H1 (cell line): ENCODE data around the gene FAM83F. TPM values are rescaled to one million over a fixed set of nuclear protein-coding genes. Genes with fewer than 3 reads are reported as not detected.

Source experiments
- CTCF ChIA-PET: fragments of 300-600 bp; sonication (Branson Sonifier 250); formaldehyde crosslinking; loops from one replicate; lab custom pipeline; 2021; ENCODE audit not compliant: partially characterized antibody; lab: Charles Lee
- POLR2A ChIA-PET: fragments of 300-600 bp; sonication (Branson Sonifier 250); formaldehyde crosslinking; loops from one replicate; lab custom pipeline; 2021; ENCODE audit warnings: inconsistent platforms; ENCODE audit not compliant: partially characterized antibody; lab: Charles Lee
- DNase-seq, 2 experiments: peaks; one replicate each; pipeline versions ENCODE4 v3.0.0 to v3.0.0-alpha.2; 2010 to 2022; ENCODE audit warnings: low spot score in 2 of 2, low read depth in 1 of 2, mixed read lengths in 1 of 2
- FAIRE-seq: peaks from 2 replicates; lab custom pipeline; 2011; peaks lifted over from hg19 to GRCh38; lab: Jason Lieb, UNC
- H2AFZ ChIP-seq: 2 replicates; pipeline ENCODE4 v1.8.1; 2012; ENCODE audit warnings: low read length, inconsistent platforms
- H2AK5ac ChIP-seq: 2 replicates; pipeline ENCODE4 v1.6.1; 2013; ENCODE audit warnings: low read depth, low read length
- H2BK120ac ChIP-seq: replicated peaks from 2 replicates; pipeline ENCODE3; 2013; ENCODE audit warnings: low read depth, low read length, inconsistent platforms
- H2BK12ac ChIP-seq: 2 replicates; pipeline ENCODE4 v1.6.1; 2013; ENCODE audit warnings: low read depth, low read length
- H2BK15ac ChIP-seq: 2 replicates; pipeline ENCODE4 v1.6.1; 2013; ENCODE audit warnings: low read length
- H2BK20ac ChIP-seq: 2 replicates; pipeline ENCODE4 v1.6.1; 2013; ENCODE audit warnings: low read length
- H2BK5ac ChIP-seq: 2 replicates; pipeline ENCODE4 v1.6.1; 2013; ENCODE audit warnings: low read depth, low read length
- H3K14ac ChIP-seq: 2 replicates; pipeline ENCODE4 v1.6.1; 2013; ENCODE audit warnings: inconsistent platforms; ENCODE audit not compliant: insufficient read length
- H3K18ac ChIP-seq: 2 replicates; pipeline ENCODE4 v1.6.1; 2013; ENCODE audit warnings: low read length; ENCODE audit errors: extremely low read depth
- H3K23ac ChIP-seq: 2 replicates; pipeline ENCODE4 v1.6.1; 2013; ENCODE audit warnings: inconsistent platforms; ENCODE audit not compliant: insufficient read length
- H3K23me2 ChIP-seq: 2 replicates; pipeline ENCODE4 v1.6.1; 2013; ENCODE audit warnings: low read depth, low read length
- H3K27ac ChIP-seq: 2 replicates; pipeline ENCODE4 v1.6.1; 2011; ENCODE audit warnings: low read depth, low read length, inconsistent platforms
- H3K27me3 ChIP-seq, 4 experiments: replicated peaks in 1 of 4; 1 replicate in 1 of 4; 2 replicates in 3 of 4; pipeline versions ENCODE4 v1.6.1 to v1.8.1; 2011 to 2013; ENCODE audit warnings: low read length in 3 of 4, mild to moderate bottlenecking in 3 of 4, inconsistent platforms in 2 of 4, mixed read lengths in 2 of 4, moderate library complexity in 1 of 4; ENCODE audit not compliant: control insufficient read depth in 3 of 4, insufficient read depth in 3 of 4; ENCODE audit errors: extremely low read depth in 1 of 4
- H3K36me3 ChIP-seq, 4 experiments: 2 replicates each; pipeline versions ENCODE4 v1.6.1 to v1.8.1; 2011 to 2013; ENCODE audit warnings: mild to moderate bottlenecking in 4 of 4, low read length in 3 of 4, moderate library complexity in 2 of 4, control low read depth in 1 of 4, inconsistent platforms in 1 of 4; ENCODE audit not compliant: insufficient read depth in 4 of 4, control insufficient read depth in 2 of 4
- H3K4ac ChIP-seq: replicated peaks from 2 replicates; pipeline ENCODE3; 2013; ENCODE audit warnings: low read length, low read depth, mixed read lengths, inconsistent platforms; ENCODE audit not compliant: insufficient read length
- H3K4me1 ChIP-seq, 4 experiments: replicated peaks in 1 of 4; 1 replicate in 1 of 4; 2 replicates in 3 of 4; pipeline versions ENCODE4 v1.6.1 to v1.8.1; 2011 to 2013; ENCODE audit warnings: low read length in 3 of 4, inconsistent platforms in 2 of 4, mixed read lengths in 1 of 4; ENCODE audit not compliant: insufficient read depth in 4 of 4, control insufficient read depth in 3 of 4
- H3K4me2 ChIP-seq, 2 experiments: 2 replicates each; pipeline versions ENCODE4 v1.6.1 to v1.8.1; 2011 to 2013; ENCODE audit warnings: low read depth in 2 of 2, low read length in 2 of 2, control low read depth in 1 of 2, inconsistent platforms in 1 of 2, mild to moderate bottlenecking in 1 of 2; ENCODE audit not compliant: insufficient read depth in 1 of 2
- H3K4me3 ChIP-seq, 4 experiments: fragments of 200-600, 300-600 bp in 1 of 4; sonication (generic), shearing (Covaris generic), sonication (Bioruptor Twin) in 1 of 4; 2 replicates each; pipeline versions ENCODE4 v1.5.1 to v1.8.1; 2011 to 2016; ENCODE audit warnings: low read length in 4 of 4, low read depth in 3 of 4, control low read depth in 2 of 4, inconsistent platforms in 2 of 4, mild to moderate bottlenecking in 2 of 4, mixed read lengths in 1 of 4, moderate library complexity in 1 of 4; ENCODE audit not compliant: insufficient read depth in 2 of 4; ENCODE audit errors: extremely low read depth in 1 of 4
- H3K56ac ChIP-seq: replicated peaks from 2 replicates; pipeline ENCODE3; 2013; ENCODE audit warnings: low read depth, mild to moderate bottlenecking, mixed read lengths, low read length, inconsistent platforms; ENCODE audit not compliant: insufficient read length
- H3K79me1 ChIP-seq: 2 replicates; pipeline ENCODE4 v1.6.1; 2013; ENCODE audit warnings: low read depth, low read length, control low read depth
- H3K79me2 ChIP-seq, 2 experiments: 2 replicates each; pipeline versions ENCODE4 v1.6.1 to v1.8.1; 2012 to 2013; ENCODE audit warnings: low read length in 2 of 2, mild to moderate bottlenecking in 2 of 2, inconsistent platforms in 1 of 2; ENCODE audit not compliant: insufficient read depth in 2 of 2, control insufficient read depth in 1 of 2
- H3K9ac ChIP-seq, 4 experiments: replicated peaks in 1 of 4; 1 replicate in 1 of 4; 2 replicates in 3 of 4; pipeline versions ENCODE4 v1.6.1 to v1.8.1; 2011 to 2013; ENCODE audit warnings: low read depth in 3 of 4, low read length in 3 of 4, control low read depth in 2 of 4, mild to moderate bottlenecking in 2 of 4, moderate library complexity in 2 of 4, inconsistent platforms in 1 of 4; ENCODE audit errors: extremely low read depth in 1 of 4
- H3K9me3 ChIP-seq, 2 experiments: 2 replicates each; pipeline versions ENCODE4 v1.6.1 to v1.8.1; 2012 to 2013; ENCODE audit warnings: mild to moderate bottlenecking in 2 of 2, moderate library complexity in 2 of 2, control low read depth in 1 of 2, inconsistent platforms in 1 of 2, low read depth in 1 of 2, low read length in 1 of 2, mixed read lengths in 1 of 2; ENCODE audit not compliant: insufficient read depth in 2 of 2
- H4K20me1 ChIP-seq, 2 experiments: replicated peaks in 1 of 2; 2 replicates each; pipeline versions ENCODE3 to v1.8.1; 2011 to 2013; ENCODE audit warnings: inconsistent platforms in 2 of 2, low read length in 2 of 2, mild to moderate bottlenecking in 1 of 2; ENCODE audit not compliant: insufficient read depth in 2 of 2, control insufficient read depth in 1 of 2
- H4K5ac ChIP-seq: 2 replicates; pipeline ENCODE4 v1.6.1; 2013; ENCODE audit warnings: low read length, low read depth, mixed read lengths, inconsistent platforms; ENCODE audit not compliant: insufficient read length
- H4K8ac ChIP-seq: 2 replicates; pipeline ENCODE4 v1.8.0; 2013; ENCODE audit warnings: mild to moderate bottlenecking, moderate library complexity, low read length, inconsistent platforms; ENCODE audit not compliant: insufficient read depth; ENCODE audit errors: extremely low read depth
- H4K91ac ChIP-seq: replicated peaks from 2 replicates; pipeline ENCODE3; 2013; ENCODE audit warnings: low read length, mixed read lengths, inconsistent platforms; ENCODE audit not compliant: insufficient read length
- CEBPB ChIP-seq: IDR thresholded peaks from 2 replicates; pipeline ENCODE4 v1.6.1; 2012; ENCODE audit warnings: low read depth, low read length
- CHD2 ChIP-seq: IDR thresholded peaks from 2 replicates; pipeline ENCODE4 v1.6.1; 2012; ENCODE audit warnings: low read length, improper control_type of control experiment
- FOSL1 ChIP-seq: IDR thresholded peaks from 2 replicates; pipeline ENCODE4 v1.6.1; 2011; ENCODE audit warnings: mild to moderate bottlenecking, low read depth, low read length, moderate library complexity; ENCODE audit not compliant: insufficient read depth
- JUND ChIP-seq: IDR thresholded peaks from 2 replicates; pipeline ENCODE4 v1.6.1; 2011; ENCODE audit warnings: mild to moderate bottlenecking, improper control_type of control experiment, low read length
- MAFK ChIP-seq: IDR thresholded peaks from 2 replicates; pipeline ENCODE4 v1.6.1; 2012; ENCODE audit warnings: low read depth, mild to moderate bottlenecking, improper control_type of control experiment, low read length
- POLR2AphosphoS5 ChIP-seq: IDR thresholded peaks from 2 replicates; pipeline ENCODE4 v1.6.1; 2011; ENCODE audit warnings: low read depth, low read length
- RFX5 ChIP-seq: IDR thresholded peaks from 2 replicates; pipeline ENCODE4 v1.6.1; 2011; ENCODE audit warnings: low read depth, low read length, improper control_type of control experiment, borderline replicate concordance
- SIX5 ChIP-seq: IDR thresholded peaks from 2 replicates; pipeline ENCODE4 v1.6.1; 2011; ENCODE audit warnings: mild to moderate bottlenecking, low read depth, low read length
- SRF ChIP-seq: IDR thresholded peaks from 2 replicates; pipeline ENCODE4 v1.6.1; 2011; ENCODE audit warnings: mild to moderate bottlenecking, low read depth, low read length, moderate library complexity
- TAF1 ChIP-seq: IDR thresholded peaks from 2 replicates; pipeline ENCODE4 v1.6.1; 2011; ENCODE audit warnings: mild to moderate bottlenecking, low read depth, low read length
- WGBS, 2 experiments: shearing (Covaris generic) in 1 of 2; methylation state at CpG; one replicate each; pipeline versions ENCODE4 v1.1.6 to v1.1.7; 2013 to 2015; ENCODE audit warnings: low lambda C conversion rate in 2 of 2, mixed read lengths in 2 of 2, inconsistent platforms in 1 of 2, low coverage in 1 of 2, missing lambda C conversion rate in 1 of 2; ENCODE audit not compliant: insufficient replicate concordance in 2 of 2, insufficient coverage in 1 of 2, insufficient read length in 1 of 2; ENCODE audit errors: extremely low coverage in 1 of 2, missing lambda C conversion rate in 1 of 2; 5-methylcytosine and 5-hydroxymethylcytosine counted together
- polyA plus RNA-seq, 7 experiments: library from polyadenylated mRNA; depleted of rRNA in 3 of 7; stranded (reverse) in 5 of 7; unstranded in 2 of 7; fragments of >200 nt in 5 of 7; fragments of 200-250 nt in 2 of 7; gene quantifications; 1 replicate in 5 of 7; 2 replicates in 1 of 7; 4 replicates in 1 of 7; pipeline versions ENCODE4 v1.2.1 to v1.2.3, GENCODE V29; 2011 to 2013; ENCODE audit warnings: missing spikeins in 2 of 7, mixed read lengths in 2 of 7
- total RNA-seq: library from RNA; stranded (reverse); fragmentation: NEBNext Ultra II Directional; extraction: Animal tissue kit (Norgen Biotek cat#: 25700); gene quantifications from 2 replicates; pipeline ENCODE4 v1.2.1, GENCODE V29; 2021
- TF ChIP-seq, protein P1 (sequence below): IDR thresholded peaks from 2 replicates; pipeline ENCODE4 v1.6.1; 2012; ENCODE audit warnings: low read length, inconsistent platforms

Gene FAM83F
- total and polyA plus RNA-seq, 2 of the 8 experiments (the other 6 are each of a cell fraction or from before 2014, with no cell fraction given), result 8.6 to 18.9 TPM

GRCh38 chr22:39966470-39966869, 28.3 kb upstream of the FAM83F start:
- no peak overlapping the region for H2AFZ ChIP-seq
- WGBS, 2 experiments, result 95% methylated on average over 2 of the region's 2 CpGs; no CpG with 5 or more reads in 1 of the 2 experiments
- H3K27ac ChIP-seq, result no peak overlapping the region
- H3K56ac ChIP-seq, result no peak overlapping the region
- H3K27me3 ChIP-seq, result no peaks in the 10 kb centered on the region; a peak in 2 of 7 replicates
- H3K36me3 ChIP-seq, result no peaks in the 10 kb centered on the region
- no peaks in the 10 kb centered on the region; a peak in 1 of 7 replicates for H3K4me1 ChIP-seq
- no peak overlapping the region for H3K4me2 ChIP-seq
- H3K14ac ChIP-seq, result no peak overlapping the region
- no peaks in the 10 kb centered on the region; the same call in 1 of the 2 replicates for H3K23me2 ChIP-seq
- no peak overlapping the region for H2BK12ac ChIP-seq
- no peak overlapping the region for H4K8ac ChIP-seq
- H3K79me1 ChIP-seq, result no peaks in the 10 kb centered on the region
- DNase-seq (no peak), FAIRE-seq (no peak)
- no peak overlapping the region for H2BK15ac ChIP-seq
- no peak overlapping the region for H3K23ac ChIP-seq
- TF ChIP-seq FOSL1 (no peak), JUND (no peak), POLR2AphosphoS5 (no peak), CHD2 (no peak), TAF1 (no peak), SRF (no peak), SIX5 (no peak), MAFK (no peak), CEBPB (no peak), RFX5 (no peak)
- TF ChIP-seq, protein P1, sequence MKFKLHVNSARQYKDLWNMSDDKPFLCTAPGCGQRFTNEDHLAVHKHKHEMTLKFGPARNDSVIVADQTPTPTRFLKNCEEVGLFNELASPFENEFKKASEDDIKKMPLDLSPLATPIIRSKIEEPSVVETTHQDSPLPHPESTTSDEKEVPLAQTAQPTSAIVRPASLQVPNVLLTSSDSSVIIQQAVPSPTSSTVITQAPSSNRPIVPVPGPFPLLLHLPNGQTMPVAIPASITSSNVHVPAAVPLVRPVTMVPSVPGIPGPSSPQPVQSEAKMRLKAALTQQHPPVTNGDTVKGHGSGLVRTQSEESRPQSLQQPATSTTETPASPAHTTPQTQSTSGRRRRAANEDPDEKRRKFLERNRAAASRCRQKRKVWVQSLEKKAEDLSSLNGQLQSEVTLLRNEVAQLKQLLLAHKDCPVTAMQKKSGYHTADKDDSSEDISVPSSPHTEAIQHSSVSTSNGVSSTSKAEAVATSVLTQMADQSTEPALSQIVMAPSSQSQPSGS, result no peak
- H2BK120ac ChIP-seq, result no peak overlapping the region
- ChIA-PET POLR2A (interaction anchor here (0.5 to 1.1 kb wide), 2 partner anchors 12 to 20 kb away, joined by 3 read pairs; no protein-coding TSS in a partner anchor), CTCF (interaction anchor here (0.6 to 4.1 kb wide), 6 partner anchors 10 to 483 kb away, joined by 3 to 18 read pairs (median 5); no protein-coding TSS in a partner anchor)
- H3K4ac ChIP-seq, result no peak overlapping the region
- H4K20me1 ChIP-seq, result no peaks in the 10 kb centered on the region
- H4K5ac ChIP-seq, result no peak overlapping the region
- H3K79me2 ChIP-seq, result no peaks in the 10 kb centered on the region
- no peak overlapping the region for H3K4me3 ChIP-seq
- no peak overlapping the region for H2BK5ac ChIP-seq
- H2AK5ac ChIP-seq, result no peak overlapping the region
- no peaks in the 10 kb centered on the region for H3K9me3 ChIP-seq
- H3K18ac ChIP-seq, result no peak overlapping the region
- no peak overlapping the region for H3K9ac ChIP-seq
- H2BK20ac ChIP-seq, result no peak overlapping the region
- H4K91ac ChIP-seq, result no peak overlapping the region
